HG03135 (cell line): ENCODE results near the gene CRLF3.
"Not testable (repeated sequence)": the region's sequence is repeated elsewhere in the genome, so short reads cannot be mapped to it uniquely, and the experiment has no call there.

Source experiments
- ATAC-seq: cut with Tn5 transposase; IDR thresholded peaks from one replicate; pipeline ENCODE4 v1.9.1; 2021; ENCODE audit warnings: mild to moderate bottlenecking, moderate library complexity; ENCODE audit not compliant: unreplicated experiment

Gene CRLF3, protein sequence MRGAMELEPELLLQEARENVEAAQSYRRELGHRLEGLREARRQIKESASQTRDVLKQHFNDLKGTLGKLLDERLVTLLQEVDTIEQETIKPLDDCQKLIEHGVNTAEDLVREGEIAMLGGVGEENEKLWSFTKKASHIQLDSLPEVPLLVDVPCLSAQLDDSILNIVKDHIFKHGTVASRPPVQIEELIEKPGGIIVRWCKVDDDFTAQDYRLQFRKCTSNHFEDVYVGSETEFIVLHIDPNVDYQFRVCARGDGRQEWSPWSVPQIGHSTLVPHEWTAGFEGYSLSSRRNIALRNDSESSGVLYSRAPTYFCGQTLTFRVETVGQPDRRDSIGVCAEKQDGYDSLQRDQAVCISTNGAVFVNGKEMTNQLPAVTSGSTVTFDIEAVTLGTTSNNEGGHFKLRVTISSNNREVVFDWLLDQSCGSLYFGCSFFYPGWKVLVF

GRCh38 chr17:30824356-30825145, at the start of gene CRLF3:
Gene CRLF3, minus strand, starts transcription at chr17:30824692. Its CDS starts 41 bp downstream, at chr17:30824651.
- ATAC-seq, result peak; percentile 82

DNA sequence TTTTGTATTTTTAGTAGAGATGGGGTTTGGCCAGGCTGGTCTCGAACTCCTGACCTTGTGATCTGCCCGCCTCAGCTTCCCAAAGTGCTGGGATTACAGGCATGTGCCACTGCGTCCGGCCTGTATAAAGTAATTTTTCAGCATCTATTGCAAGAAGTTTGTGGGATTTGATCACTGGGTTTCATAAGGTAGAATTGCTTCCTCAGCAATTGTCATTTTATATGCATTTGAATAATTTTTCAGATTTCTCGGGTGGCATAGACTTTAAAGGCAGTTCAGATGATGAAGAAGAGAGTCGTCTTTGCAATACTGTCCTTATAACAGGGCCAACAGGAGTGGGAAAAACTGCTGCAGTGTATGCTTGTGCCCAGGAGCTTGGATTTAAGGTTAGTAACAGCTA, 44.5 kb upstream of the CRLF3 start:
- no peak for ATAC-seq

DNA sequence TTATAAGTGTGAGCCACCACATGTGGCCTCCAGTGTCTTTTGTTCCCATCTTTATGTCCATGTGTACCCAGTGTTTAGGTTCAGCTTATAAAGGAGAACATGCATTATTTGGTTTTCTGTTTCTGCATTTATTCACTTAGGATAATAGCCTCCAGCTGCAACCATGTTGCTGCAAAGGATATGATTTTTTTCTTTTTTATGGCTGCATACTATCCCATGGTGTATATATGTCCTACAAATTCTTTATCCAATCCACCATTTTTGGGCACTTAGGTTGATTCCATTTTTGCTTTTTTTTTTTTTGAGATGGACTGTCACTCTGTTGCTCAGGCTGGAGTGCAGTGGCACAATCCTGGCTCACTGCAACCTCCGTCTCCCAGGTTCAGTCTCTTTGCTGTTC, 40.1 kb upstream of the CRLF3 start:
- no peak for ATAC-seq

DNA sequence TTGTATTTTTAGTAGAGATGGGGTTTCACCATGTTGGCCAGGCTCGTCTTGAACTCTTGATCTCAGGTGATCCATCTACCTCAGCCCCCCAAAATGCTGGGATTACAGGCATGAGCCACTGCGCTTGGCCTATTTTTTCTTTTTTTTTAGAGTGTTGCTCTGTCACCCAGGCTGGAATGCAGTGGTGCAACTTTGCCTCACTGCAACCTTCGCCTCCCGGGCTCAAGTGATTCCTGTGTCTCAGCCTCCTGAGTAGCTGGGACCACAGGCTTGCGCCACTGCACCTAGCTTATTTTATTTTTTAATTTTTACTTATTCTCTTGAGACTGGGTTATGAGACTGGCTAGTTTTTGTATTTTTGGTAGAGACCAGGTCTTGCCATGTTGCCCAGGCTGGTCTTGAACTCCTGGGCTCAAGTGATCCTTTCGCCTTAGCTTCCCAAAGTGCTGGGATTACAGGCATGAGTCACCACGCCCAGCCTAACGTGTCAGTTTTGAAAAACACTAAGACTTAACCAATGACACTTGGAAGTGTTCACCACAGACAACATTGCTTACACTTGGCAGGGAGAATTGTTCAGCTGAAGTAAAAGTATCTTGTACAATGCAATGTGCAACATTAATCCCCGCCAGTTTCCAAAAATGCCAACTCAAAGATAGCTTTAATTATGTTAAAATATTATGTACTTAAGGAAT, 34.2 kb upstream of the CRLF3 start:
- no peak for ATAC-seq

DNA sequence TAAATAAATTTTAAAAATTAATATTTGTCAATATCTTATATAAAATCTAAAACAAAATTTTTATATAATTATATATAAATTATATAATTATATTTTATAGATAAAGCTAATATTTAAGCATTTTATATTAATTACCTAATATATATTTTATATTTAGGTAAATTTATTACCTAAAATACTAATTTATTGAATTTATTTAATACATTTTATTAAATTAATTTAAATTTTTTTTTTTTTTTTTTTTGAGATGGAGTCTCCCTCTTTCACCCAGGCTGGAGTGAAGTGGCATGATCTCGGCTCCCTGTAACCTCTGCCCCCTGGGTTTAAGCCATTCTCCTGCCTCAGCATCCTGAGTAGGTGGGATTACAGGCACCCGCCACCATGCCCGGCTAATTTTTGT, 29.7 kb upstream of the CRLF3 start:
- ATAC-seq, result no peak

GRCh38 chr17:30848021-30848420, 23.5 kb upstream of the CRLF3 start:
- no peak for ATAC-seq

- ATAC-seq, result no peak
Observed at GRCh38 chr17:30840771-30841170, 16.3 kb upstream of the CRLF3 start.

DNA sequence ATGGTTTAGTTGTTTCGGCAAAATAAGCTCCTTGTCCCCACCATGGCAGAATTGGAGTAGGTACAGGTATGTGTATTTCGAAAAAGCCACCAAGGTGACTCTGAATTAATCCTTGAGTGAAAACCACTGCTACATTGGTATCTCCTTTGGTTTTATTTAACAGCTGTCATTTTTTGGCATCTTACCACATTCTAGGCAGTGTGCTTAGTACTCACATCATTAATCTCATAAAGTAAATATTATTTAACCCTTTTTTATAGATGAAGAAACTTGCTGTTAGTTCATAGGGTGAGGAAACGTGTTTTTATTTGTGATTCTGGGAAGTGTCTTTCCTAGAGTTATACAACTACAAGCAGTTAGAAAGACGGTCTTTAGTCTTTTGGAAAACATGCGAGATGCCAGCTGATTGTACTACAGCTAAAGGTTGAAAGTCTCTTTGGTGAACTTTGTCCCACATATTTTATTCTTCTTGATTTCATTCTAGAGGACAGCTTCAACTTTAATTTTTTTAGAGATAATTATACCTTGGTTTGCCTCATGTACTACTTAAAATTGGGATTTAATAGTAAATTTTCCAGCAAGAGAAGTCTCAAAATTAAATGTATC, 13.8 kb upstream of the CRLF3 start:
- ATAC-seq, result no peak

GRCh38 chr17:30832438-30833124, 8.1 kb upstream of the CRLF3 start:
- no peak for ATAC-seq

- ATAC-seq, result no peak
Observed at GRCh38 chr17:30831663-30832437, 7.4 kb upstream of the CRLF3 start, which contains the start of gene ATAD5. Gene ATAD5, plus strand, starts transcription at chr17:30831966. Its CDS starts 382 bp downstream, at chr17:30832348.

DNA sequence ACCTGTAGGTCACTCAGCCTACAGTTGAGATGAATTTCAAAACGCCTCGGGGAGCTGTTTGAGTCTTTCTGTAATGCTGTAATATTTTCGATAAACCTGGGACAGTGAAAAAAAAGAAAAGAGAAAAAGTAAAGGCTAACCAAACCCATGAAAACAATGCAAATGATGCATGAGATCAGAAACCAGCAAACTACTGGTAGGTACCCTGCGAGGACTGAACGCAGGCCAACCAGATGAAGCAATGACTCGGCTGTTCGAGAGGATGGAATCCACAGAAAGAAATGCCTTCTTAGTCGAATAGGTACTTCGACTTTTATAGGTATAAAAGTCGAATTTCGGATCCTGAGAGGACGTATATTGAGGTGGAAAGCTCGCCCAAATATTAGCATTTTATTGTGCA, 6.8 kb upstream of the CRLF3 start:
- ATAC-seq, result no peak

- ATAC-seq, result no peak
Observed at GRCh38 chr17:30829022-30829421, 4.5 kb upstream of the CRLF3 start.

DNA sequence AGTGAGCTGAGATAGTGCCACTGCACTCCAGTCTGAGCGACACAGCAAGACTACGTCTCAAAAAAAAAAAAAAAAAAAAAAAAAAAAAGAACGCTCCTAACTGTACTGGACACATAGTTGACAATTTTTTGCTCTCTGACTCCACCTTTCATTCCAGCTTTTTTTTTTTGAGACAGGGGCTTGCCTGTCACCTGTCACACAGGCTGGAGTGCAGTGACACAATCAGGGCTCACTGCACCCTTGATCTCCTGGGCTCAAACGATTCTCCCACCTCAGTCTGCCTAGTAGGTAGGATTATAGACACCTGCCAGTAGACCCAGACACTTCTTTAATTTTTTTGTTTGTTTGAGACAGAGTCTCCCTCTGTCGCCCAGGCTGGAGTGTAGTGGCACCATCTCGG, 2.6 kb upstream of the CRLF3 start:
- ATAC-seq, result no peak

GRCh38 chr17:30824002-30824355, 513 bp downstream of the CRLF3 start:
- ATAC-seq, result no peak

GRCh38 chr17:30823421-30823820, 1.1 kb downstream of the CRLF3 start:
- ATAC-seq, result no peak

- ATAC-seq, result not testable (repeated sequence)
Observed at GRCh38 chr17:30822919-30823318, 1.6 kb downstream of the CRLF3 start.

DNA sequence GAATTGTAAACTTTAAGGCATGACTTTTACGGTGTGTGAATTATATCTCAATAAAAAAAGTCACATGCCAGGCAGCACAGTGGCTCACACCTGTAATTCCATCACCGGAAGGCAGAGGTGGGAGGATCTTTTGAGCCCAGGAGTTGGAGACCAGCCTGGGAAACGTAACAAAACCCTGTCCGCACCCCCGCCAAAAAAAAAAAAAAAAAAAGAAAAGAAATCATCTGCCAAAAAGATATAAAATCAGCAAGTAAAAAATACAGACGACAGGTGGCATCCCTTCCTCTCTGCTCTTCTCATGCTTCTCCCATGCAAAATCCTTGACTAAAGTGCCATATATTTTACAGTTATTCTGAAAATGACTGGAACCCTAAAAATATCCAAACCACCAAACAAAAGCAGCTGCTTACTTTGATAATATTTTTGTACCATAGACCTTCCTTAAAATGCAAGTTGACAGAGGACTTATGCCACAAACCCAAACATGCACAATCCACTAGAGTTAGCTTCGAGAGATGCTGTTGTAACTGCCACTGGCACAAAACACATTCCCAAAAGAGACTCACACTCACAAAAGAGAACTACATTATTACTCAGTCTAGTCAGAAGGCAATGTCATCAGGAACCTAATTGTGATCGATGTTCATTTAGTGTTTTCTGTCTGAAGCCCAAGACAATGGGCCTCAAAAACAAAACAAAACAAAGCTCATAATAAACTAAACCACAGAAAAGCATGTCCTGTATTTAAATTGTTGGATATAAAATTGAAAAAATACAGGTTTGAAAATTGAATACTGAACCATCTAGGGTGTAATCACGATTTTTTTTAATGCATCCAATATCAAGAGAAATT, 2.4 kb downstream of the CRLF3 start:
- ATAC-seq, result no peak

DNA sequence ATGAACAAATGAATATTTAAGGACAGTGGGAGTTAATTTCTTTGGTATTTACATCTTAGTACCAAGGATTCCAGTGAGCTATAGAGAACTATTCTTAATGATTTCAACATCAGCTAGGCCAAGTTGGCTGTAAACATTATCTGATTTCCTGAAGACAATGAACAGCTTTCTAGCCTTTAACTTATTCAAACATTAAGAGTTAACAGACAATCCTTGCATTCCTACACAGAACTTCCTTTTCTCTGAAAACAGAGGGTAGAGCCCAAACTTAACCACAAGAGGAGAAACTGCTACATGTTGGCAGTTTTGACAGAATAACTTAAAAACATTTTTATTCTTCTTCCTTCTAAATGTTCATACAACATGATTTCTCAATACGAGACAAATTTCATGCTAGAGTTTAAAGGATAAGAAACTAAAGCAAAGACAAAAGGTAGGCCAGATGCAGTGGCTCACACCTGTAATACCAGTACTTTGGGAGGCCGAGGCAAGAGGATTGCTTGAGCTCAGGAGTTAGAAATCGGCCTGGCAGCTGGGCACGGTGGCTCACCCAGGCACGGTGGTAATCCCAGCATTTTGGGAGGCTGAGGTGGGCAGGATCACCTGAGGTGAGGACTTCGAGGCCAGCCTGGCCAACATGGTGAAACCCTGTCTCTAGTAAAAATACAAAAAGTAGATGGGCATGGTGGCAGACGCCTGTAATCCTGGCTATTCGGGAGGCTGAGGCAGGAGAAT, 4.4 kb downstream of the CRLF3 start:
- no peak for ATAC-seq
